ENCODE measurements around the gene NGLY1. TPM values are rescaled to one million over a fixed set of nuclear protein-coding genes. Genes with fewer than 3 reads are reported as not detected.

NGLY1 gene
- total RNA-seq, 6 donors from 2014 or later: 17.8 to 58.1 (median 32.5) TPM

- H3K27me3 ChIP-seq: no peaks in the 10 kb centered on the region
- H3K9me3 ChIP-seq: no peaks in the 10 kb centered on the region
- no peak for ATAC-seq (ENCODE audit: low FRiP score in 2 of 2)
Observed at GRCh38 chr3:25719321-25719720, 63.9 kb downstream of the NGLY1 start.

GRCh38 chr3:25713341-25713985 lies 69.8 kb downstream of the NGLY1 start:
- Histone ChIP-seq H3K4me1 (no peaks in the 10 kb centered on the region), H3K4me3 (no peak overlapping the region)

More at GRCh38 chr3:25719321-25719720, 63.9 kb downstream of the NGLY1 start:
- H3K4me1 ChIP-seq: no peaks in the 10 kb centered on the region
- peaks cover 0 to 8% (median 0%) of the 10 kb centered on the region in 4 donors for H3K36me3 ChIP-seq
- WGBS, 2 donors: 90 to 93% methylated on average over 1 of the region's 1 CpG
- DNase-seq: no peak
- H3K27ac ChIP-seq: no peak overlapping the region
- no peak overlapping the region for H3K4me3 ChIP-seq
- TF ChIP-seq EP300 (IDR thresholded peaks at IDR 0.05) (no peak), CTCF (IDR thresholded peaks at IDR 0.05) (no peak), POLR2AphosphoS5 (IDR thresholded peaks at IDR 0.05) (no peak), POLR2A (IDR thresholded peaks at IDR 0.05) (no peak)

GRCh38 chr3:25711090-25711489 lies 72.2 kb downstream of the NGLY1 start:
- no peak overlapping the region for H3K4me3 ChIP-seq
- H3K27me3 ChIP-seq: no peaks in the 10 kb centered on the region
- no peak for DNase-seq
- H3K9me3 ChIP-seq: no peaks in the 10 kb centered on the region
- TF ChIP-seq POLR2AphosphoS5 (IDR thresholded peaks at IDR 0.05) (no peak), EP300 (IDR thresholded peaks at IDR 0.05) (no peak), POLR2A (IDR thresholded peaks at IDR 0.05) (no peak), CTCF (IDR thresholded peaks at IDR 0.05) (no peak)
- no peak overlapping the region for H3K27ac ChIP-seq
- no peaks in the 10 kb centered on the region for H3K36me3 ChIP-seq
- no peaks in the 10 kb centered on the region for H3K4me1 ChIP-seq
- no peak for ATAC-seq (ENCODE audit: low FRiP score in 2 of 2)
- 89 to 97% methylated on average over 2 of the region's 2 CpGs for WGBS, 2 donors

More at GRCh38 chr3:25713341-25713985, 69.8 kb downstream of the NGLY1 start:
- no peaks in the 10 kb centered on the region for H3K9me3 ChIP-seq
- no peak for DNase-seq
- H3K36me3 ChIP-seq: no peaks in the 10 kb centered on the region
- no peak for ATAC-seq (ENCODE audit: low FRiP score in 2 of 2)
- TF ChIP-seq EP300 (IDR thresholded peaks at IDR 0.05) (no peak), POLR2A (IDR thresholded peaks at IDR 0.05) (no peak), POLR2AphosphoS5 (IDR thresholded peaks at IDR 0.05) (no peak), CTCF (IDR thresholded peaks at IDR 0.05) (no peak)
- no peak overlapping the region for H3K27ac ChIP-seq
- no peaks in the 10 kb centered on the region for H3K27me3 ChIP-seq
- WGBS, 2 donors: 84 to 93% methylated on average over 10 to 11 of the region's 11 CpGs

- DNase-seq (no peak), ATAC-seq (ENCODE audit: low FRiP score in 2 of 2) (no peak)
- Histone ChIP-seq H3K27ac (no peak overlapping the region), H3K36me3 (no peaks in the 10 kb centered on the region), H3K4me1 (no peaks in the 10 kb centered on the region), H3K9me3 (no peaks in the 10 kb centered on the region), H3K4me3 (no peak overlapping the region), H3K27me3 (no peaks in the 10 kb centered on the region)
- WGBS, 2 donors: 62 to 64% methylated on average over 3 of the region's 3 CpGs
- no peak for TF ChIP-seq POLR2AphosphoS5 (IDR thresholded peaks at IDR 0.05)
- no peak for TF ChIP-seq EP300 (IDR thresholded peaks at IDR 0.05)
- no peak for TF ChIP-seq CTCF (IDR thresholded peaks at IDR 0.05)
- no peak for TF ChIP-seq POLR2A (IDR thresholded peaks at IDR 0.05)
Observed at GRCh38 chr3:25708036-25708435, 75.2 kb downstream of the NGLY1 start.

All from upper lobe of left lung (tissue), 6 donors.